Sigmoid colon (tissue), 7 donors: Measurements from ENCODE around the gene PLBD2. TPM values are rescaled to one million over a fixed set of nuclear protein-coding genes. Genes with fewer than 3 reads are reported as not detected.
A peak's percentile ranks its signal among the peaks of the same experiment; 100 is the strongest.

Source experiments
- DNase-seq: peaks from one replicate; pipeline ENCODE4 v3.0.0-alpha.2; 2019
- H3K27ac ChIP-seq, 4 donors: fragments of 200-600 bp; sonication (generic); one replicate each; pipeline ENCODE4 v1.5.1; 2016 to 2019; ENCODE audit warnings: mild to moderate bottlenecking in 1 of 4
- H3K27me3 ChIP-seq, 3 donors: fragments of 200-600 bp; sonication (generic); one replicate each; pipeline ENCODE4 v1.5.1; 2019; ENCODE audit warnings: mild to moderate bottlenecking in 1 of 3
- H3K36me3 ChIP-seq, 4 donors: fragments of 200-600 bp; sonication (generic); one replicate each; pipeline ENCODE4 v1.5.1; 2016 to 2019
- H3K4me1 ChIP-seq, 4 donors: fragments of 200-600 bp; sonication (generic); one replicate each; pipeline ENCODE4 v1.5.1; 2017 to 2019
- H3K4me3 ChIP-seq, 4 donors: fragments of 200-600 bp; sonication (generic); one replicate each; pipeline ENCODE4 v1.5.1; 2017 to 2019; ENCODE audit warnings: mild to moderate bottlenecking in 2 of 4, moderate library complexity in 1 of 4
- H3K9me3 ChIP-seq, 4 donors: fragments of 200-600 bp in 3 of 4; sonication (generic) in 3 of 4; one replicate each; pipeline versions ENCODE4 v1.5.1 to v1.6.1; 2013 to 2019
- EP300 ChIP-seq, 4 donors: sonication (generic); formaldehyde crosslinking; IDR thresholded peaks; one replicate each; pipeline ENCODE4 v1.6.1; 2017; ENCODE audit warnings: antibody characterized with exemption in 4 of 4
- POLR2A ChIP-seq, 2 donors: fragments of 450-650 bp; IDR thresholded peaks; one replicate each; pipeline ENCODE4 v1.6.1; 2016; ENCODE audit warnings: antibody characterized with exemption in 2 of 2, mild to moderate bottlenecking in 2 of 2, moderate library complexity in 2 of 2
- POLR2AphosphoS5 ChIP-seq, 4 donors: sonication (generic); formaldehyde crosslinking; IDR thresholded peaks; one replicate each; pipeline ENCODE4 v1.6.1; 2017; ENCODE audit warnings: antibody characterized with exemption in 4 of 4
- WGBS, 2 donors: extraction: QIAGEN DNeasy Blood & Tissue Kit; methylation state at CpG; one replicate each; pipeline ENCODE4 v1.1.7; 2013; 5-methylcytosine and 5-hydroxymethylcytosine counted together
- intact Hi-C: fragments of 100-400 bp; cut with DNase I; formaldehyde crosslinking; loops from one replicate; pipeline ENCODE4 v1.15.1; 2023
- polyA plus RNA-seq, 3 donors: library from polyadenylated mRNA; stranded (reverse); fragments of 200-250 nt; gene quantifications; one replicate each; pipeline ENCODE4 v1.2.3, GENCODE V29; 2013
- total RNA-seq, 4 donors: library from RNA; depleted of rRNA; stranded (reverse); fragments of >200 nt; gene quantifications; one replicate each; pipeline ENCODE4 v1.1.0, GENCODE V29; 2016
- TF ChIP-seq, protein P1 (sequence below), 4 experiments: fragments of 450-650 bp in 3 of 4; fragments of 200-600 bp in 1 of 4; IDR thresholded peaks; one replicate each; pipeline ENCODE4 v1.5.1; 2016 to 2019; ENCODE audit warnings: antibody characterized with exemption in 4 of 4, mild to moderate bottlenecking in 3 of 4, moderate library complexity in 2 of 4
- donor health status: healthy with polysubstance abuse.
- donor health status: Bipolar disorder and iron deficiency.
- donor health status: healthy.

PLBD2 gene
- total and polyA plus RNA-seq, 7 donors, result 3.0 to 39.1 (median 14.4) TPM

DNA sequence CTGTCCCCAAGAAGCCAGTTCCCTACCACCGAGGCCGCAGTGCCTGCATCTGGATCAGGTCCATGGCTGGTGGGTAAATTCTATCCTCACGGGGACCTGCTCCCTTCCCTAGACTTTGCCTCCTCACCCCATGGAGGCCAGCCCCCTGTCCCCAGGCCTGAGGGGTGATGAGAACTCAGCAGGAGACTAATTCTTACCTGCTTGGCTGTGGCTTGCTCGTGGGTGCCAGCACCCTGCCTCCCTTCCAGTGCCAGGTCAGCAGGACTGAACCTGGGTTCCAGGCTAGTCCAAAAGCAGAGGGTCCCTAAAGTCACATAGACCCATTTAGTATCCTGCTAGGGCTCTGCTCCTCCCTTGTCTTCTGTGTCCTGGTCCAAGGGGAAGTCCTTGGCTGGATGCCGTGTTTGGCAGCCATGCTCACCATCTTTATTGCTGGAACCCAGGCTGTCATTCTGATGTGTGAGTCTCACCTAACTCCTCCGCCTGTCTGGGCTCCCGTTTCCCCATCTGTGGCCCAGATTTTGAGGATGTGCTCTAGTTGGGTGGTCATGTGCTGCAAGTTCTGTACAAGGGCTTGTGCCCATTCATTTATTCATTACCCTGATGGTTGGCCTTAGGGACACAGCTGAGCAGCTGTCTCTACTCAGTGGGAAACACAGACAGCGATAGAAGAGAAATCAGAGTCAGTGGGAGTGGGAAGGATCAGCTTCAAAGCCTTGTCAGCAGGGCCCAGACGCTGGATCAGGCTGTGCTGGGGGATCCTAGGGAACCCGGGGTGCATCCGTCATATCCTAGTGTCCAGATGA, 949 bp downstream of the PLBD2 start:
- peak; percentile 80 for DNase-seq
- peaks cover 0 to 21% (median 14%) of the 10 kb centered on the region in 4 donors for H3K4me1 ChIP-seq
- WGBS, 2 donors, result 47 to 55% methylated on average over 11 of the region's 11 CpGs
- peak overlapping the region; percentile 85 to 91 (median 88) for H3K27ac ChIP-seq
- peak overlapping the region; percentile 47 to 90 (median 86) for H3K4me3 ChIP-seq
- H3K27me3 ChIP-seq, result no peaks in the 10 kb centered on the region
- intact Hi-C loops, result loop anchor here (2.0 kb wide), 1 partner anchor 175 kb away; the partner anchor contains the start of genes DDX54 and RITA1
- TF ChIP-seq, protein P1, sequence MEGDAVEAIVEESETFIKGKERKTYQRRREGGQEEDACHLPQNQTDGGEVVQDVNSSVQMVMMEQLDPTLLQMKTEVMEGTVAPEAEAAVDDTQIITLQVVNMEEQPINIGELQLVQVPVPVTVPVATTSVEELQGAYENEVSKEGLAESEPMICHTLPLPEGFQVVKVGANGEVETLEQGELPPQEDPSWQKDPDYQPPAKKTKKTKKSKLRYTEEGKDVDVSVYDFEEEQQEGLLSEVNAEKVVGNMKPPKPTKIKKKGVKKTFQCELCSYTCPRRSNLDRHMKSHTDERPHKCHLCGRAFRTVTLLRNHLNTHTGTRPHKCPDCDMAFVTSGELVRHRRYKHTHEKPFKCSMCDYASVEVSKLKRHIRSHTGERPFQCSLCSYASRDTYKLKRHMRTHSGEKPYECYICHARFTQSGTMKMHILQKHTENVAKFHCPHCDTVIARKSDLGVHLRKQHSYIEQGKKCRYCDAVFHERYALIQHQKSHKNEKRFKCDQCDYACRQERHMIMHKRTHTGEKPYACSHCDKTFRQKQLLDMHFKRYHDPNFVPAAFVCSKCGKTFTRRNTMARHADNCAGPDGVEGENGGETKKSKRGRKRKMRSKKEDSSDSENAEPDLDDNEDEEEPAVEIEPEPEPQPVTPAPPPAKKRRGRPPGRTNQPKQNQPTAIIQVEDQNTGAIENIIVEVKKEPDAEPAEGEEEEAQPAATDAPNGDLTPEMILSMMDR (IDR thresholded peaks at IDR 0.05), result no peak
- TF ChIP-seq POLR2AphosphoS5 (IDR thresholded peaks at IDR 0.05), result peak in 1 of 4 donors; percentile 17
- TF ChIP-seq EP300 (IDR thresholded peaks at IDR 0.05), result no peak
- no peaks in the 10 kb centered on the region for H3K9me3 ChIP-seq
- peaks cover 0 to 4% (median 0%) of the 10 kb centered on the region in 4 donors for H3K36me3 ChIP-seq

DNA sequence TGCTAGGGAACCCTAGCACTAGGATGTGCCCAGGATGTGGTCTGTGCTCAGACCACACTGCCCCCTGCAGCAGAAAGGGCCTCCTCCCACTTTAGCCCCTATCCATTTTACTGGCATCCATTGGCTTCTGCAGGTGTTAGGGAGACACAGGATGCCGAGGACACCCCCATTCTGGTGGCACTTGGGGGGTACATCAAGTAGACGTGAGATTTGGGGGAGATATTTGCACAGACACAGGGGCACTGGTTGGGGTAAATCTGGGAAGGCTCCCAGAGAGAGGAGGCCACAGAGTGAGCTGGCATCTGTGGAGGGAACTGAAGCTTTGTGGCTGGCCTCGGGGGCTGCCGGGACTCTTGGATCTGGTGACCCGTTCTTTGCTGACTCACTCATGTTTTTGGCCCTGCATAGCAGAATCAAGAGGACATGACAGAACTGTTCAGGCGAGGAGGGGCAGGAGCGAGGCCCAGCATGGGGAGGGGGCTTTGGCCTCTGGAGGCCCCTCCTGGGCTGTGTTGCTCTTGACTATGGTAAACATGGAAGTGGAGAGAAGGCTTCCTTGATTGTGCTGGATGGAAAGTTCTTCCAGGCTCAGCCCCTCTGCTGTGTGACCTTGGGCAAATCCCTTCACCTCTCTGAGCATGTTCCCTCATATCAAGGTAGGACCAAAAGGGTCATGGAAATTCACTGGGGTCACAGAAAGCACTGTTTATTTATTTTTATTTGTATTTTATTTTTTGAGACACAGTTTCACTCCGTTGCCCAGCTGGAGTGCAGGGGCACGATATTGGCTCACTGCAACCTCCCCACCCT, 1.8 kb downstream of the PLBD2 start:
- TF ChIP-seq, protein P1 (IDR thresholded peaks at IDR 0.05), result no peak
- no peak for TF ChIP-seq POLR2AphosphoS5 (IDR thresholded peaks at IDR 0.05)
- no peak for TF ChIP-seq POLR2A (IDR thresholded peaks at IDR 0.05)
- no peak for TF ChIP-seq EP300 (IDR thresholded peaks at IDR 0.05)
- Histone ChIP-seq H3K9me3 (no peaks in the 10 kb centered on the region), H3K27ac (peak overlapping the region in 3 of 4 donors; percentile 85 to 91 (median 90)), H3K4me3 (no peak overlapping the region), H3K27me3 (no peaks in the 10 kb centered on the region), H3K4me1 (peaks cover 0 to 21% (median 14%) of the 10 kb centered on the region in 4 donors), H3K36me3 (peaks cover 0 to 4% (median 0%) of the 10 kb centered on the region in 4 donors)
- intact Hi-C loops, result loop anchor here (2.0 kb wide), 1 partner anchor 175 kb away; the partner anchor contains the start of genes DDX54 and RITA1
- no peak for DNase-seq
- 76 to 85% methylated on average over 9 of the region's 9 CpGs for WGBS, 2 donors

DNA sequence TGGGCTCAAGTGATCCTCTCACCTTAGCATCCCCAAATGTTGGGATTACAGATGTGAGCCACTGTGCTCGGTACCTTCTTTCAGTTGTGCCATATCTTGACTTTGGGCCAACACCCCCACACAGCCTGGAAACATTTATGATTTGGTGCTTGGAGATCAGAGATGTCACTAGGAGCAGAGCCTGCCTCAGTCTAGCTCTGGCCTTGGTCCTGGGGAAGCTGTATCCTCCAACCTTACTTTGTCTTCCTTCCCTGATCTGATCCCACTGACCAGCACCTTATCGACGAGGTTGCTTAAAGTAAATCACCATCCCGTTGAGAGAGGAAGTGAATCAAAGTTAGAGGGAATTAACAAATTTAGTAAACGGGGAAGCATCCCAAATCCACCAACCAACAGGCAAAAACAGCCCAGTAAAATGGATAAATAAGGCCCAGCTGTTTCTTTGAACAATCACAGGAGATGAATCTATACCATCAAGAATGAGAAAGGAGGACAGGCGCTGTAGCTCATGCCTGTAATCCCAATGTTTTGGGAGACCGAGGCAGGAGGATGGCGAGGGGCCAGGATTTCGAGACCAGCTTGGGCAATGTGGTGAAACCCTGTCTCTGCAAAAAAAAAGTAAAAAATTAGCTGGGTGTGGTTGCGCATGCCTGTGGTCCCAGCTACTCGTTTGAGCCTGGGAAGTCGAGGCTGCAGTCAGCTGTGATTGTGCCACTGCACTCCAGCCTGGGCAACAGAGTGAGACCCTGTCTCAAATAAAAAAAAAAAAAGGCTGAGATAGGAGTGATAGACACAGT, 3.4 kb downstream of the PLBD2 start:
- peaks cover 0 to 4% (median 0%) of the 10 kb centered on the region in 4 donors for H3K36me3 ChIP-seq
- DNase-seq, result no peak
- H3K27me3 ChIP-seq, result no peaks in the 10 kb centered on the region
- no peak overlapping the region for H3K27ac ChIP-seq
- no peak overlapping the region for H3K4me3 ChIP-seq
- TF ChIP-seq, protein P1 (IDR thresholded peaks at IDR 0.05), result no peak
- TF ChIP-seq POLR2A (IDR thresholded peaks at IDR 0.05), result no peak
- TF ChIP-seq EP300 (IDR thresholded peaks at IDR 0.05), result no peak
- TF ChIP-seq POLR2AphosphoS5 (IDR thresholded peaks at IDR 0.05), result no peak
- H3K4me1 ChIP-seq, result peaks cover 0 to 21% (median 14%) of the 10 kb centered on the region in 4 donors
- no peaks in the 10 kb centered on the region for H3K9me3 ChIP-seq
- WGBS, 2 donors, result 82% methylated on average over 12 of the region's 12 CpGs
- intact Hi-C loops, result no loop called here

DNA sequence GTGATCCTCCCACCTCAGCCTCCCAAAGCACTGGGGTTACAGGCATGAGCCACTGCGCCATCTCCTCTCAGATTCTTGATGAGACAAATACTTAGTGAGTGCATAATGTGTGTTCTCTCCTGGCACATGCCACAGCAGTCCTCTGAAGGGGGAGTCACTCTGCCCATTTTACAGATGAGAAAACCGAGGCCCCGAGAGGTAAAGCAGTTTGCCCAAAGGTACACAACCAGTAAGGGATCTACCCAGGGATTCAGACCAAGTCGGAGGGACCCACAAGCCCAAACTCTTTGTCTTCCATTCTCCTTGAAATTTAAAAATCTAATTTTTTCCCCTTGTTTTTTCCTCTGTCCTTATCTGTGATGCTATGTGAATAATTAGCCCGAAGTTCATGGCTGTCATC, 6.3 kb downstream of the PLBD2 start:
- WGBS, 2 donors, result 93 to 98% methylated on average over 5 of the region's 5 CpGs
- intact Hi-C loops, result no loop called here

More for the DNA sequence above, 6.3 kb downstream of the PLBD2 start:
- peaks cover 0 to 4% (median 0%) of the 10 kb centered on the region in 4 donors for H3K36me3 ChIP-seq
- DNase-seq, result no peak
- H3K4me3 ChIP-seq, result no peak overlapping the region
- H3K27ac ChIP-seq, result no peak overlapping the region
- TF ChIP-seq POLR2A (IDR thresholded peaks at IDR 0.05), result no peak
- TF ChIP-seq POLR2AphosphoS5 (IDR thresholded peaks at IDR 0.05), result no peak
- TF ChIP-seq, protein P1 (IDR thresholded peaks at IDR 0.05), result no peak
- no peak for TF ChIP-seq EP300 (IDR thresholded peaks at IDR 0.05)
- peaks cover 0 to 6% (median 6%) of the 10 kb centered on the region in 4 donors for H3K4me1 ChIP-seq
- no peaks in the 10 kb centered on the region for H3K27me3 ChIP-seq
- no peaks in the 10 kb centered on the region for H3K9me3 ChIP-seq
